SK-N-SH (cell line): Measurements from ENCODE around the gene RNF169. TPM values are rescaled to one million over a fixed set of nuclear protein-coding genes. Genes with fewer than 3 reads are reported as not detected.

Source experiments
- CTCF ChIA-PET: fragments of 300-600, 350-600 bp; formaldehyde crosslinking; extraction: SDS; loops from one replicate; lab custom pipeline; 2021; lab: Yijun Ruan, JAX
- POLR2A ChIA-PET: fragments of 350-600 bp; sonication (Branson Sonifier 250); formaldehyde crosslinking; extraction: SDS; loops from one replicate; lab custom pipeline; 2020; ENCODE audit warnings: antibody characterized with exemption, inconsistent platforms; lab: Yijun Ruan, JAX
- DNase-seq: peaks from one replicate; pipeline ENCODE4 v3.0.0; 2012
- H2AFZ ChIP-seq: fragments of 200-600 bp; sonication (generic); 2 replicates; pipeline ENCODE4 v1.8.1; 2016; ENCODE audit warnings: antibody characterized with exemption, mild to moderate bottlenecking, low read depth
- H3F3A ChIP-seq: fragments of 200-600 bp; sonication (generic); replicated peaks from 2 replicates; pipeline ENCODE3; 2016; ENCODE audit warnings: antibody characterized with exemption, mild to moderate bottlenecking; ENCODE audit not compliant: insufficient read depth
- H3K27ac ChIP-seq, 2 experiments: fragments of 200-500 bp in 1 of 2; fragments of 200-600 bp in 1 of 2; sonication (Bioruptor generic) in 1 of 2; sonication (generic), shearing (Covaris generic) in 1 of 2; 2 replicates each; pipeline versions ENCODE4 v1.5.1 to v1.6.1; 2014 to 2016; ENCODE audit warnings: low read depth in 2 of 2, inconsistent platforms in 1 of 2, low read length in 1 of 2, mild to moderate bottlenecking in 1 of 2, mixed read lengths in 1 of 2
- H3K27me3 ChIP-seq: fragments of 200-600 bp; sonication (generic), shearing (Covaris generic); 2 replicates; pipeline ENCODE4 v1.6.1; 2016; ENCODE audit warnings: mixed run types; ENCODE audit not compliant: insufficient read depth
- H3K36me3 ChIP-seq, 2 experiments: fragments of 200-500 bp in 1 of 2; fragments of 200-600 bp in 1 of 2; sonication (Bioruptor generic) in 1 of 2; sonication (generic) in 1 of 2; replicated peaks in 1 of 2; 2 replicates each; pipeline versions ENCODE3 to v1.5.1; 2014 to 2016; ENCODE audit warnings: low read length in 1 of 2, mild to moderate bottlenecking in 1 of 2; ENCODE audit not compliant: insufficient read depth in 2 of 2, control insufficient read depth in 1 of 2
- H3K4me1 ChIP-seq, 2 experiments: fragments of 200-500 bp in 1 of 2; fragments of 200-600 bp in 1 of 2; sonication (Bioruptor generic) in 1 of 2; sonication (generic), shearing (Covaris generic) in 1 of 2; 2 replicates each; pipeline versions ENCODE4 v1.5.1 to v1.6.1; 2014 to 2016; ENCODE audit warnings: low read depth in 1 of 2, low read length in 1 of 2, mixed run types in 1 of 2; ENCODE audit not compliant: insufficient read depth in 2 of 2, control insufficient read depth in 1 of 2
- H3K4me2 ChIP-seq: fragments of 200-600 bp; sonication (generic), shearing (Covaris generic); 2 replicates; pipeline ENCODE4 v1.6.1; 2017; ENCODE audit warnings: mixed run types
- H3K4me3 ChIP-seq, 2 experiments: fragments of 200-500 bp in 1 of 2; fragments of 200-600 bp in 1 of 2; sonication (Bioruptor generic) in 1 of 2; sonication (generic), shearing (Covaris generic) in 1 of 2; 2 replicates each; pipeline versions ENCODE4 v1.5.1 to v1.8.1; 2014 to 2016; ENCODE audit warnings: low read depth in 2 of 2, inconsistent platforms in 1 of 2, low read length in 1 of 2, mild to moderate bottlenecking in 1 of 2, mixed read lengths in 1 of 2, moderate library complexity in 1 of 2
- H3K79me2 ChIP-seq: fragments of 200-600 bp; sonication (generic); 2 replicates; pipeline ENCODE4 v1.8.1; 2017; ENCODE audit warnings: mild to moderate bottlenecking; ENCODE audit not compliant: insufficient read depth
- H3K9ac ChIP-seq: fragments of 200-600 bp; sonication (generic); 2 replicates; pipeline ENCODE4 v1.6.1; 2017; ENCODE audit warnings: mixed run types
- H3K9me2 ChIP-seq: fragments of 200-600 bp; sonication (generic); 2 replicates; pipeline ENCODE4 v1.6.1; 2017; ENCODE audit warnings: mixed run types
- H3K9me3 ChIP-seq: fragments of 200-600 bp; sonication (generic); 2 replicates; pipeline ENCODE4 v1.6.1; 2017; ENCODE audit warnings: mixed run types, mild to moderate bottlenecking, moderate library complexity
- H4K20me1 ChIP-seq: fragments of 200-600 bp; sonication (generic); 2 replicates; pipeline ENCODE4 v1.6.1; 2017; ENCODE audit warnings: mild to moderate bottlenecking, mixed run types; ENCODE audit not compliant: insufficient read depth
- ELF1 ChIP-seq: IDR thresholded peaks from 2 replicates; pipeline ENCODE4 v1.4.0; 2012
- FOSL2 ChIP-seq: IDR thresholded peaks from 2 replicates; pipeline ENCODE4 v1.4.0; 2012; ENCODE audit warnings: low read depth, mild to moderate bottlenecking, moderate library complexity, borderline replicate concordance
- FOXM1 ChIP-seq: IDR thresholded peaks from 2 replicates; pipeline ENCODE4 v1.4.0; 2012; ENCODE audit warnings: low read depth, mild to moderate bottlenecking
- GATA2 ChIP-seq: sonication (generic); formaldehyde crosslinking; IDR thresholded peaks from 2 replicates; pipeline ENCODE4 v1.5.0; 2020; ENCODE audit warnings: mild to moderate bottlenecking, missing genetic modification reagents
- JUND ChIP-seq: IDR thresholded peaks from 2 replicates; pipeline ENCODE4 v1.4.0; 2012
- MXI1 ChIP-seq: IDR thresholded peaks from 2 replicates; pipeline ENCODE4 v1.6.1; 2012; ENCODE audit warnings: mild to moderate bottlenecking, low read depth, low read length, improper control_type of control experiment
- POLR2AphosphoS5 ChIP-seq: IDR thresholded peaks from 2 replicates; pipeline ENCODE4 v1.6.1; 2012; ENCODE audit warnings: low read depth, low read length
- RAD21 ChIP-seq: IDR thresholded peaks from 2 replicates; pipeline ENCODE4 v1.6.1; 2012; ENCODE audit warnings: mild to moderate bottlenecking, low read length
- RFX5 ChIP-seq: IDR thresholded peaks from 2 replicates; pipeline ENCODE4 v1.6.1; 2012; ENCODE audit warnings: mild to moderate bottlenecking, improper control_type of control experiment, low read length
- SIN3A ChIP-seq: IDR thresholded peaks from 2 replicates; pipeline ENCODE4 v1.6.1; 2012; ENCODE audit warnings: low read depth, mild to moderate bottlenecking, low read length, moderate library complexity, borderline replicate concordance
- SMC3 ChIP-seq: IDR thresholded peaks from 2 replicates; pipeline ENCODE4 v1.6.1; 2012; ENCODE audit warnings: low read depth, low read length, improper control_type of control experiment
- TCF12 ChIP-seq: IDR thresholded peaks from 2 replicates; pipeline ENCODE4 v1.4.0; 2012
- TEAD4 ChIP-seq: IDR thresholded peaks from 2 replicates; pipeline ENCODE4 v1.4.0; 2012; ENCODE audit warnings: mild to moderate bottlenecking, borderline replicate concordance; ENCODE audit not compliant: insufficient read depth
- WGBS: methylation state at CpG from one replicate; pipeline ENCODE4 v1.1.6; 2017; ENCODE audit warnings: low lambda C conversion rate; 5-methylcytosine and 5-hydroxymethylcytosine counted together
- polyA plus RNA-seq, 3 experiments: library from polyadenylated mRNA; depleted of rRNA; stranded (reverse); fragments of >200 nt; gene quantifications; 2 replicates each; pipeline ENCODE4 v1.2.3, GENCODE V29; 2012
- TF ChIP-seq, protein P1 (sequence below): IDR thresholded peaks from 2 replicates; pipeline ENCODE4; 2012

RNF169 gene
- polyA plus RNA-seq, 1 of the 3 experiments (the other 2 are of a cell fraction): 2.2 TPM

DNA sequence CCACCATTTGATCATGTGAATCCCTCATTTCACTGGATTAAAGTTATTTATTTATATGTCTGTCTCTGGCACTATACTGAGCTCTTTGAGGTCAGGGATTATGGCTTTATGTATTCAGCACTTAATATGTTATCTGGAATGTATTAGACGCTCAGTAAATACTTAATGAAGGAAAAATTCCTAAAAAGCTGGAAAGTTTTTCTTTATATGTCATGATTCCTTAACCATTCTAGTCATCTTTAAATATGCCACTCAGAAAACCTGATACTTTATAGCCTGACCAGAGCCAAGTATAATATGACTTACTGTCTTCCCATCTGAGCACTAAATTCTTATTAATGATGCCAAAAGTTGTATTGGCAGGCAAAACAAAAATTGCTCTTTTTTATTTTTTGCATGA is 27.1 kb downstream of the RNF169 start:
- WGBS: 64% methylated on average over 1 of the region's 1 CpG
- Histone ChIP-seq H3K9me3 (no peaks in the 10 kb centered on the region), H3K4me2 (no peak overlapping the region), H3K36me3 (peaks cover 0 to 2% of the 10 kb centered on the region in 2 experiments), H3K79me2 (peaks cover 91% of the 10 kb centered on the region), H2AFZ (no peak overlapping the region), H3K9ac (no peak overlapping the region), H4K20me1 (peaks cover 66% of the 10 kb centered on the region), H3F3A (peaks cover 7% of the 10 kb centered on the region), H3K9me2 (no peaks in the 10 kb centered on the region), H3K4me3 (no peak overlapping the region), H3K27me3 (no peaks in the 10 kb centered on the region), H3K27ac (no peak overlapping the region), H3K4me1 (peaks cover 1 to 4% of the 10 kb centered on the region in 2 experiments; a peak in 3 of 4 replicates)
- POLR2A ChIA-PET: no interaction called here
- no peak for DNase-seq
- TF ChIP-seq GATA2 (CRISPR knock-in tag): no peak
- TF ChIP-seq, protein P1, sequence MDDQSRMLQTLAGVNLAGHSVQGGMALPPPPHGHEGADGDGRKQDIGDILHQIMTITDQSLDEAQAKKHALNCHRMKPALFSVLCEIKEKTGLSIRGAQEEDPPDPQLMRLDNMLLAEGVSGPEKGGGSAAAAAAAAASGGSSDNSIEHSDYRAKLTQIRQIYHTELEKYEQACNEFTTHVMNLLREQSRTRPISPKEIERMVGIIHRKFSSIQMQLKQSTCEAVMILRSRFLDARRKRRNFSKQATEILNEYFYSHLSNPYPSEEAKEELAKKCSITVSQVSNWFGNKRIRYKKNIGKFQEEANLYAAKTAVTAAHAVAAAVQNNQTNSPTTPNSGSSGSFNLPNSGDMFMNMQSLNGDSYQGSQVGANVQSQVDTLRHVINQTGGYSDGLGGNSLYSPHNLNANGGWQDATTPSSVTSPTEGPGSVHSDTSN: 0 out of 2 replicates have a peak, but pooled peaks have one; percentile 14
- CTCF ChIA-PET: no interaction called here

DNA sequence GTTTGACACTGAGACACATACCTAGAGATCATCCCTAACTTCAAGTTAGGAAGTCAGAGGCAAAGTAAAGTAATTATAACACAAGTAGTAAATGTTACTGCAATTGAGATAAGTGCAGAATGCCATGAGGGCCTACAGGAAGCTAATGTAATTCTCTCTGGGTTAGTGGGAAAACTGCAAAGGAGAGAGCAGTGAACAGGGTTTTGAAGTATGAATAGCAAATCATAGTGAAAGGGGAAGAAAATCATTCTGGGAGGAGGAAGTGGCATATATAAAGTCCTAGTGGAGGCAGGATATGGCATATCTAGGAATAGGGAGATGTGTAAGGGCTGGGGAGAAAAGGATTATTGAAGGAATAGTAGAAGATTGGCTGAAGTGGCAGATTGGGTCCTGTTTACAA is 27.9 kb downstream of the RNF169 start:
- Histone ChIP-seq H3F3A (peaks cover 7% of the 10 kb centered on the region), H3K4me2 (no peak overlapping the region), H3K4me1 (peaks cover 3 to 4% of the 10 kb centered on the region in 2 experiments; a peak in 3 of 4 replicates), H2AFZ (no peak overlapping the region), H3K9me2 (no peaks in the 10 kb centered on the region), H3K9ac (no peak overlapping the region), H3K9me3 (no peaks in the 10 kb centered on the region), H3K36me3 (peaks cover 0 to 2% of the 10 kb centered on the region in 2 experiments), H3K27me3 (no peaks in the 10 kb centered on the region), H3K4me3 (no peak overlapping the region), H3K27ac (no peak overlapping the region), H3K79me2 (peaks cover 91% of the 10 kb centered on the region), H4K20me1 (peaks cover 63% of the 10 kb centered on the region)
- DNase-seq: no peak
- POLR2A ChIA-PET: no interaction called here
- CTCF ChIA-PET: no interaction called here
- no peak for TF ChIP-seq SIN3A
- no peak for TF ChIP-seq FOXM1
- TF ChIP-seq RFX5: no peak
- TF ChIP-seq MXI1: no peak
- TF ChIP-seq SMC3: no peak

DNA sequence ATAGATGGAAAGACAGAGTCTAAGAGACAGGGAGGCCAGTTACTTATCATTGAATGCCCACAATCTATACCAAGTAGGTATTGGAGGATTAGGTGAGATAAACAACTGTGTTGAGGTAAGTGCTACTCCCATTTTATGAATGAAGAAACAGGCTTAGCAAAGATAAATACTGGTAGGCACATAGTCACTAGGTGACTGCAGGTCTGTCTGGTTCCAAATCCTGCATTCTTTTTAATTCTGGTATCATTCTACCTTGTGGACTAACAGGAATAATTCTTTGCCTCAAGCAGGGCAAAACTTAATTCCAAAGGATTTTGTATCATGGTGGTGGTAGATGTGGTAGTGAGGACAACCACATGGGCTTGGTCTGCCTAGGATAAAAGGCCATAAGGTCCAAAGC is 28.4 kb downstream of the RNF169 start:
- Histone ChIP-seq H3K79me2 (peaks cover 91% of the 10 kb centered on the region), H3K27me3 (no peaks in the 10 kb centered on the region), H3K36me3 (peaks cover 0 to 2% of the 10 kb centered on the region in 2 experiments), H3K9me2 (no peaks in the 10 kb centered on the region), H3K4me1 (peaks cover 3 to 4% of the 10 kb centered on the region in 2 experiments; a peak in 3 of 4 replicates), H3K9ac (no peak overlapping the region), H3F3A (peaks cover 7% of the 10 kb centered on the region), H3K9me3 (no peaks in the 10 kb centered on the region)
- POLR2A ChIA-PET: no interaction called here
- TF ChIP-seq TEAD4: no peak
- no peak for TF ChIP-seq RAD21
- TF ChIP-seq SMC3: no peak
- TF ChIP-seq FOSL2: no peak
- no peak for TF ChIP-seq RFX5
- TF ChIP-seq TCF12: no peak
- no peak for TF ChIP-seq ELF1
- no peak for TF ChIP-seq GATA2 (CRISPR knock-in tag)
- TF ChIP-seq JUND: no peak
- no peak for TF ChIP-seq POLR2AphosphoS5
- TF ChIP-seq, all 33 proteins: peak for 0
- H4K20me1 ChIP-seq: peaks cover 64% of the 10 kb centered on the region
- H2AFZ ChIP-seq: no peak overlapping the region
- H3K4me3 ChIP-seq: no peak overlapping the region
- no peak overlapping the region for H3K27ac ChIP-seq
- no peak overlapping the region for H3K4me2 ChIP-seq
- no peak for DNase-seq
- CTCF ChIA-PET: no interaction called here
